NOMO-1 treated with DMSO at 0.1 percent for 48 hours (cell line): ENCODE results near the gene CC2D2A.
"Not testable (repeated sequence)": the region's sequence is repeated elsewhere in the genome, so short reads cannot be mapped to it uniquely, and the experiment has no call there.

Source experiments
- DNase-seq: peaks from one replicate; lab custom pipeline; 2025; ENCODE audit not compliant: unreplicated experiment; lab: John Stamatoyannopoulos, UW

The CC2D2A gene

GRCh38 chr4:15556511-15557092 lies 86.9 kb downstream of the CC2D2A start:
- DNase-seq = no peak

GRCh38 chr4:15557786-15558550 lies 88.3 kb downstream of the CC2D2A start:
- DNase-seq = no peak

- DNase-seq = no peak
These were observed 88.9 kb downstream of the CC2D2A start for GRCh38 chr4:15558561-15558960.

GRCh38 chr4:15562114-15562513 lies 92.4 kb downstream of the CC2D2A start:
- no peak for DNase-seq

DNA sequence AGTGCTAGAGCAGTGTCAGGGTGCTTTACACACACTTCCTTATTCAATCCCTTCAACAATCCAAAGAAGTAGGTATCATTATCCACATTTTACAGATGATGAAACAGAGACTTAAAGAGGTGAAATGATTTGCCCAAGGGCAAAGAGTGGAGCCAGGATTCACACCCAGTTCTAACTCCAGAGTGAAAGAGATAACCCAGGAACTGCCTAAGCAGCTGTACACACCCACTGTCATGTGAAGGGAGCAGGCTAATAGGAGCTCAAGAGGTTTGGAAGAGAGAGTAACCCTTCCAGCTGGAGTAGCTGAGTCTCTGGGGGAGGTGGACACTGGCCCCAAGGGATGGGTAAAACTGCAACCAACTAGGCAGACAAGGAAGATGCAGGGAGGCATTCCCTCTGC lies 92.9 kb downstream of the CC2D2A start:
- DNase-seq = no peak

- no peak for DNase-seq
These were observed 94.2 kb downstream of the CC2D2A start for GRCh38 chr4:15563871-15564270.

DNA sequence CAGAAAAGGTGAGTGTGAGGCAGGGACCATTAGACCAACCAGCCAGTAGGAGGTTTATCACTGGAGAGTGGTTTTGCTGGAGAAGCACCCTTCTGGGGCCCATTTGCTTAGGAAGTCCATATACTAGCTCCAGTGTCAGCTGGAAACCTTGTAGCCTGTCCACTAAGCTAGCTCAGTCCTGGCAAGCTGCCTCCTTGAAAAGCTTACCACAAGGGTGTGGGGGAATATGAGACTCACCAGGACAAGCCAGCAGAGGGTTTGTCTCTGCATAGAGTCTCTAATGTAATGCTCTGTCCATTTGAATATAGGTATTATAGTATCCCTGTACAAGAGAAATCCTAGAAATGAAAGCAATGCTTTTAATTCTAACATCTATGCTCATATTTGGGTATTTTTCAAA lies 99.1 kb downstream of the CC2D2A start:
- DNase-seq = no peak

DNA sequence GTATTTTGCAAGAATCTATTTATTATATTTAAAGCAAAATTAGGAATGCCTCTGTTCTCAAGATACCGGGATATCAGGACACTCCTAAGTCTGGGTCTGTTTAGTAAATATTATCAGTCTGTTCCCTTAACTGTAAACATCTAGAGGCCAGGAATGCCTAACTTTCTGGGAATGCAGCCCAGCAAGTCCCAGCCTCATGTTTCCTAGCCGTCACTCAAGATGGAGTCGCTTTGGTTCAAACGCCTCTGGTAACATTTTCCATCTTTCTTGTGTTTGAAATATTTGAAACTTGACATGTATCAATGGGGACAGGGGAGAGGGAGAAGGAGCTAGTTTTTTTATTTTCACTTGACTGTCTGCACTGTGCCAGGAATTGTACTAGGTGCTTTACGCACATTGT lies 100.1 kb downstream of the CC2D2A start:
- DNase-seq = no peak

GRCh38 chr4:15575966-15576365 lies 106.3 kb downstream of the CC2D2A start:
- DNase-seq = no peak

- no peak for DNase-seq
These were observed 107.8 kb downstream of the CC2D2A start for GRCh38 chr4:15577508-15577907.

DNA sequence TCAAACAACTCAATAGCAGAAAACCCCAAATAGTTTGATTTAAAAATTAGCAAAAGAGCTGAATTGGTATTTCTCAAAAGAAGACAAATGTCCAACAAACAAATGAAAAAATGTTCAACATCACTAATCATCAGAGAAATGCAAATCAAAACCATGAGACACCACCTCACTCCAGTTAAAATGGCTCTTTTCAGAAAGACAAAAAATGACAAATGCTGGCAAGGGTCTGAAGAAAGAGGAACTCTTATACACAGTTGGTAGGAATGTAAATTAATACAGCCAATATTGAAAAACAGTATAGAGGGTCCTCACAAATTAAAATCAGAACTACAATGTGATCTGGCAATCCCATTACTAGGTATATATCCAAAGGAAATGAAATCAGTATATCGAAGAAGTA lies 115.1 kb downstream of the CC2D2A start:
- DNase-seq = peak; percentile 35

DNA sequence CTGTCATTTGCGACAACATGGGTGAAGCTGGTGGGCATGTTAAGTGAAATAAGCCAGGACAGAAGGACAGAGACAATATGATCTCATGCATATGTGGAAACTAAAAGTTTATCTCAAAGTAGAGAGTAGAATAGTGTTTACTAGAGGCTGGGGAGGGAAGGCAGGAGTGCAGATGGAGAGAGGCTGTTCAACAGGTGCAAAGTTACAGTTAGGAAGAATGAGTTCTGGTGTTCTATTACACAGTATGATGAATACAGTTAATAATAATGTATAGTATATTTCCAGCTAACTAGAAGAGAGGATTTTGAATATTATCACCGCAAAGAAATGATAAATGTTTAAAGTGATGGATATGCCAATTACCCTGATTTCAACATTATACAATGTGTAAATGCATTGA lies 115.6 kb downstream of the CC2D2A start:
- no peak for DNase-seq

- peak; percentile 80 for DNase-seq
These were observed 116.4 kb downstream of the CC2D2A start for GRCh38 chr4:15586066-15586465.

GRCh38 chr4:15587649-15588048 lies 118.0 kb downstream of the CC2D2A start:
- DNase-seq = no peak

GRCh38 chr4:15592799-15593198 lies 123.1 kb downstream of the CC2D2A start:
- DNase-seq = no peak

GRCh38 chr4:15598644-15599043 lies 129.0 kb downstream of the CC2D2A start:
- no peak for DNase-seq

DNA sequence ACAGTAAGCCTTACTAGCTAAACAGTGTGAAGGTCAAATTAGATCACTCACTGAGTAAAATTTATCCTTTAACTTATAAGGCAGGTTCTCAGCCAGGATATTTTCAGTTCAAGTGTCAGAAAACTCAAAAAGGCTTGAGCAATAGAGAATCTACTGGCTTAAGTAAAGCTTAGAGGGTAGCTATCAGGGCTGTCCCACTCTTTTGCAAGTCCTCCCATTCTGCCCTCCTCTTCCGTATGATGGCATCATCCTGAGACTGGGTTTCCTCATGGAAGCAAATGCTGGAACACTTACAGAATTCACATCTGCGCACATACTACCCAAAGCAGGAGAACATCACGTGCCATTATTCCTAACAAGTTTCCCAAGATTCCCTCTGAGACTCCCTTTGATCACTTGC lies 130.5 kb downstream of the CC2D2A start:
- no peak for DNase-seq

GRCh38 chr4:15601862-15602261 lies 132.2 kb downstream of the CC2D2A start:
- DNase-seq = no peak

DNA sequence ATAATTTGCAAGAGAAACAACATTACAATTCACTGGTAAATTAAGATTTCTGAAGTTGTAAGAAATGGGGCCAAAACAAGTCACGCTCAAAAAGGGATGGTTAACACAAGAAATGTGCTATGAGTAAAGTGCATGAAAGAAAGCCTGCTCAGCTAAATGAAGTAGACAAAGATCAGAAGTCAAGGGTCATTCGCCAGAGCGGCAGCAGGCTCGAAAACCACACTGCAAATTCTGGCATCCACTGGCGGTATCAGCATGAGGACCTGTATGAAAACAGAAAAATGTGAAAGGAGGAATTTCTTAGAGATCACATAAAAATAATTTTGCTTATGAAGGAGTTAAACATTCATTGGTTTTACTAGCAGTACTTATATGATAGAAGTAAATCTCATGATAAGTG lies 135.9 kb downstream of the CC2D2A start:
- DNase-seq = no peak

DNA sequence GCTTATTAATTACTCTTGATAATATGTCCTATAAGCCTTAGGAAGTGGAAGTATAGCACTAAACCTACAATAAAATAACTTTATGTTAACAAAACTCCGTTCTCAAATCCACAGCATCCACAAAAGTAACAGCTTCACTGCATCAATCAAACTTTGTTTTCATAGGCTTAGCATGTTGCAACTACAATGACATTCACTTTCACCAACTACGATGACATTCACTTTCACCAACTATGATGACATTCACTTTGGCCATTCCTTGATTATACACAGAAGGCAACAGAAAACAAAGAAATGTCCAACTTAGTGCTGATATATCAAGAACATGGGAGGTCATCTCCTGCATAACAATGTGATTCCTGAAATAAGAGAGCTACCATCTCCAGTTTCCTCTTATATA lies 141.2 kb downstream of the CC2D2A start:
- no peak for DNase-seq

- DNase-seq = no peak
These were observed 142.5 kb downstream of the CC2D2A start for GRCh38 chr4:15612136-15612535.

- DNase-seq = not testable (repeated sequence)
These were observed 145.2 kb downstream of the CC2D2A start for GRCh38 chr4:15614891-15615290.

- not testable (repeated sequence) for DNase-seq
These were observed 147.7 kb downstream of the CC2D2A start for GRCh38 chr4:15617407-15617806.
